Measurements from ENCODE around the gene TREML4. TPM values are rescaled to one million over a fixed set of nuclear protein-coding genes. Genes with fewer than 3 reads are reported as not detected.

TREML4 gene
- total and polyA plus RNA-seq, 10 of the 15 experiments (the other 5 are each of a cell fraction or from before 2014, with no cell fraction given) = not detected

GRCh38 chr6:41274256-41274655, 46.1 kb downstream of the TREML4 start:
- ChIA-PET CTCF (interaction anchor here (1.2 to 6.7 kb wide), 3 partner anchors 33 to 182 kb away, joined by 3 to 68 read pairs (median 6); no protein-coding TSS in a partner anchor), SMC1A (ENCODE audit: uncharacterized antibody, unreplicated experiment) (interaction anchor here (1.5 kb wide), 1 partner anchor 13 kb away, joined by 8 read pairs; no protein-coding TSS in a partner anchor)
- H3K4me2 ChIP-seq (ENCODE audit: control insufficient read depth, insufficient read depth) = no peak overlapping the region

More at GRCh38 chr6:41274256-41274655, 46.1 kb downstream of the TREML4 start:
- Histone ChIP-seq H2AFZ (ENCODE audit: control insufficient read depth, low read depth, low read length) (no peak overlapping the region), H3K4me1 (ENCODE audit: control insufficient read depth, insufficient read depth, low read length) (no peaks in the 10 kb centered on the region), H3K9me3 (replicated peaks; ENCODE audit: control insufficient read depth, insufficient read depth, low read length) (no peaks in the 10 kb centered on the region), H3K79me2 (ENCODE audit: control insufficient read depth, insufficient read depth, low read length) (no peaks in the 10 kb centered on the region), H3K4me3 (no peak overlapping the region), H3K27ac (ENCODE audit: control insufficient read depth, insufficient read depth) (no peak overlapping the region), H3K27me3 (replicated peaks in 1 of 2; ENCODE audit: control insufficient read depth in 2 of 2, insufficient read depth in 2 of 2, low read length in 1 of 2) (no peaks in the 10 kb centered on the region; a peak in 1 of 4 replicates), H3K36me3 (ENCODE audit: control insufficient read depth in 2 of 2, insufficient read depth in 2 of 2, low read length in 1 of 2) (no peaks in the 10 kb centered on the region), H4K20me1 (ENCODE audit: control insufficient read depth, insufficient read depth) (no peaks in the 10 kb centered on the region), H3K9ac (ENCODE audit: control insufficient read depth, insufficient read depth, low read length) (no peak overlapping the region)
- DNase-seq (ENCODE audit: low read depth, low spot score) = no peak
- intact Hi-C loops (cut with micrococcal nuclease; ENCODE audit: unreplicated experiment) (no loop called here), in situ Hi-C loops (cut with MboI) (no loop called here)
- POLR2A ChIA-PET = no interaction called here
- ATAC-seq = no peak
- no peak for FAIRE-seq
- TF ChIP-seq BRCA1 (IDR thresholded peaks at IDR 0.05; ENCODE audit: low read depth, low read length) (no peak), ASH2L (IDR thresholded peaks at IDR 0.05; ENCODE audit: borderline replicate concordance, low read depth) (no peak), NFIC (IDR thresholded peaks at IDR 0.05; ENCODE audit: low read depth, low read length) (no peak), EGR1 (IDR thresholded peaks at IDR 0.05; ENCODE audit: borderline replicate concordance in 1 of 2, low read depth in 2 of 2, low read length in 2 of 2) (no peak), HDAC6 (IDR thresholded peaks at IDR 0.05; ENCODE audit: unreplicated experiment) (no peak), YY1 (IDR thresholded peaks at IDR 0.05; ENCODE audit: low read depth, low read length) (no peak), MLLT1 (IDR thresholded peaks at IDR 0.05) (no peak), BCL11A (IDR thresholded peaks at IDR 0.05; ENCODE audit: low read depth, low read length) (no peak), POLR2AphosphoS5 (IDR thresholded peaks at IDR 0.05; ENCODE audit: low read length) (no peak), EZH2 (IDR thresholded peaks at IDR 0.05; ENCODE audit: borderline replicate concordance, control insufficient read depth, low read depth, low read length) (no peak), E4F1 (IDR thresholded peaks at IDR 0.05; ENCODE audit: borderline replicate concordance, partially characterized antibody) (no peak), HSF1 (IDR thresholded peaks at IDR 0.05; ENCODE audit: low read depth, low read length) (no peak)
- no TSS peak for BruUV-seq (replicated peaks)
- 93% methylated on average over 2 of the region's 2 CpGs for WGBS (ENCODE audit: insufficient coverage, insufficient replicate concordance, low lambda C conversion rate, missing lambda C conversion rate)
- RAD21 ChIA-PET (ENCODE audit: unreplicated experiment) = interaction anchor here (0.6 to 1.2 kb wide), 2 partner anchors 45 to 47 kb away, joined by 3 to 4 read pairs; no protein-coding TSS in a partner anchor
